HL-60/S4 treated with phorbol 12-myristate 13-acetate at 8.2 ng/mL for 4 days and 3 days (cell line): ENCODE results near the gene PVALEF.

Experiments
- in situ Hi-C: fragments of 300-500 bp; cut with MboI; formaldehyde crosslinking; loops from 2 replicates; pipeline ENCODE4 v1.15.0; 2022; ENCODE audit warnings: low sequenced_read_pairs

PVALEF gene

DNA sequence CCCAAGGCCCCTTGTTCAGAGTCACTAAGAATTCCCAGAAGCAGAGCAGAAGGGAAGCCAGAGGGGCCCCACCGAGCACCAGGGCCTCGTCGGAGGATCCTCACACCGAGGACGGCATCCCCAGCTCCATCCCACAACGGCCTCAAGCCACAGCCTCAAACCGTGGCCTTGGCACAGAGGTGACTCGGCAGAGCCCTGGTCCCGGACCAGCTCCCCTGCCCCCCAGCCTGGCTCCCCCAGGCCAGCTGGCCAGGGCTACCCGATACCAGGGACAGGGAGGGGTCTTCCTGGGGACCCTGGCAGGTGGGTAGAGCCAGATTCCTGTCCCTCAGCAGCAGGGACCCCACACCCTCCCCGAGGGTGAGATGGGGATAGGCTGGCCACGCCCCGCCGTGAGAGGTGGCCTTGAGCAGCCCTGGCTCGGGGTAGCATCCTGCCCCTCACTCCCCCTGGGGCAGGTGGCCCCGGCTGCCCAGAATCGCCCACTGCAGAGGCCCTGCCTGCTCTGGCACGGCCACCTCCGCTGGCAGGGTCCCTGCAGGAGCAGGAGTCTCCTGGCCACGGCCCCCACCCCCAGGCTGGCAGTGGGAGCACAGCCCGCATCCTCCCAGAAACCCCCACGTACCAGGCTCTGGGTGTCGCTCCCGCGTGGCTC, 5.6 kb upstream of the PVALEF start:
- in situ Hi-C loops: no loop called here

DNA sequence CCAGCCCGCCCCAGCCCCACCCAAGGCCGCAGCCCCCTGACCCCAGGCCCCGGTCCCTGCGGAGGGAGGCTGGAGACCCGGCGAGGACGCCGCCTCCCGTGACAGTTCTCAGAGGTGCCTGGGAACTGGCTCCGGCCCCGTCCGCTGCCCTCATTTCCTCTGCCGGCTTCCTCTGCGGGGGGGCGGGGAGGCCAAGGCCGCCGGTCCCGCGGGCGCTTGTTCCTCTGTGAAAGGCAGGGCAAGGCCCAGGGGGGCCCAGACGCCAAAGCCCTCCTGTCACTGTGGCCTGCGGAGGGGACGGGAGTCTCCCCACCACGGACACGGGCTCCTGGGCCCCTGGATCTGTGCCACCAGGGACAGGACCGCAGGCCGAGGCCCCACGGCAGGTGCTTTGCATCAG, 5.0 kb upstream of the PVALEF start:
- in situ Hi-C loops: no loop called here

DNA sequence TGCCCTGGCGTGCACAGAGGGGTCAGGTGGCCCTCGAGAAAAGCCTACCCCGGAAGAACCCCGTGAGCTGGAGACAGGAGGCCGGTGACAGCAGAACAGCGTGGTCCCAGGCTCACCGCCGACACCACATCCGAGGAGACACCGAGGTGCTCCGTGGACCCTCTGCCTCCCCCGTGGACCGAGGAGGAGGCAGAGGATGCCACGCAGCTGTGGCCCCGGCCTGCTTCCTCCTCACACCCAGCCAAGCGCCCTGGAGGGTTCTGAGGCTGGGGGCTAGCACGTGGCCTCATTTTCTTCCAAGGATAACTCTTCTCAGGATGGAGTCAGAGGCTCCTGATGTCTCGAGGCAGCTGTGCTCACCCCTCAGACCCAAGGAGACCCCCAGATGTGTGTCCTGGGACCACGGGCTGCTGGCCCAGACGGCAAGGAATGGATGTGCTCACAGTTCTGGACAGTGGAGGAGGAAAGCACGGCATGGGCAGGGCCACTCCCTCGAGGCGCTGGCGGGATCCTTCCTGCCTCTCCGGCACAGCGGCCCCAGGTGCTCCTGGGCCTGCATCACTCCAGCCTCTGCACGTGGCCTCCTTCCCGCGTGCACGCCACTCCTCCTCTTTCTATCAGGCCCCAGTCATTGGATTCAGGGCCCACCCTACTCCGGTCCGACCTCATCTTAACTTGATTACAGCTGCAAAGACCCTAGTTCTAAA, 4.4 kb upstream of the PVALEF start:
- in situ Hi-C loops: no loop called here

DNA sequence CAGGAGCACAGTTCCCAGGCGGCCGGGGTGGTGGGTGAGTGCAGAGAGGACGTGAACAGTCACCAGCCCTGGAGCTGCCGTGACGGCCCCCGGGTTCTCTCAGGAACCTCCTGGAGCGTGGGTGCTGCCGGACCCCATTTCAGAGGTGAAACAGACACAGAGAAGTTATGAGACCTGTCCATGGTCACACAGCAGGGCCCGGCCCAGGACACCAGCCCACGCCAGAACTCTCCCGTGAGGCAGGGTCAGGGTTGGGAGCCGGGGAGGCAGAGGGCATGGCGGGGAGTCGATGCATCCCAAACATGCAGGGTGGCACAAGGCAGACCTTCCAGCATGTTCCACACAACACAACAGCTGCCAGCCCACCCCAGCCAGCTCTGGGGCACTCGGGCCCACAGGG, 3.8 kb upstream of the PVALEF start:
- in situ Hi-C loops: no loop called here

DNA sequence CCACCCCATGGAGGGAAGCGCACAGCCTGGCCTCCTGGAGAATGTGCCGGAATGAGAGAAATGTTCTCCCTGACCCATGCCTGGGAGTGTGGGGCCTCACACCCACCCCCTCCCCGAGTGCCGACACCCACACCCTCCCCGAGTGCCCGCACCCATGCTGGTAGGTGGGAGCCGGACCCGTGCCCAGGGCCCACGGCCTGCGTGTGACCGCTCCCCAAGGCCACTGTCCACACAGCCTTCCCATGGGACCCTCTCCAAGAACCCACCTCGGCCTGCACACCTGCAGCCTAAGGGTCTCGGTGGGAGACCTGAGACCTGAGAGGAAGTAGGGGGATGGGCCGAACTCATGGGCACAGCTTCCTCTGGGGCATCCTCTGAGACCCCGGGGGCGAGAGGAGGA, 3.3 kb upstream of the PVALEF start:
- in situ Hi-C loops: no loop called here

DNA sequence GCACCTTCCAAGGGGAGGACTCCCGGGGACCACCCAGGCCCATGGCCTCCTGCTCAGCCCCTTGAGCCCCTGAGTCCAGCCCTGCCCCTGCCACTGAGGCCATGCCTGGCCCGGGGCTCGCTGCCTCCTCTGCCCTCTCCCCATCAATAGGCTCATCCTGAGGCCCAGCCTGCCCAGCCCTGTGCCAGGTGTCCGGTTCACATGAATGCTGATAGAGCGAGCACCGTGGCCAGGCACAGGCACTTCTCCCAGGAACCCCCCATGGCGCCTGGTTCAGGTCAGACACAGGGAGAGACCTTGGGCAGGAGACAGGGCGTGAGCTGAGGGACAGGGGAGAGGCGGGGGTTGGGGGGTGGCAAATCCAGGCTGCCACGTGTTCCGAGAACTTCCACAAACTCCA, 2.8 kb upstream of the PVALEF start:
- in situ Hi-C loops: no loop called here

DNA sequence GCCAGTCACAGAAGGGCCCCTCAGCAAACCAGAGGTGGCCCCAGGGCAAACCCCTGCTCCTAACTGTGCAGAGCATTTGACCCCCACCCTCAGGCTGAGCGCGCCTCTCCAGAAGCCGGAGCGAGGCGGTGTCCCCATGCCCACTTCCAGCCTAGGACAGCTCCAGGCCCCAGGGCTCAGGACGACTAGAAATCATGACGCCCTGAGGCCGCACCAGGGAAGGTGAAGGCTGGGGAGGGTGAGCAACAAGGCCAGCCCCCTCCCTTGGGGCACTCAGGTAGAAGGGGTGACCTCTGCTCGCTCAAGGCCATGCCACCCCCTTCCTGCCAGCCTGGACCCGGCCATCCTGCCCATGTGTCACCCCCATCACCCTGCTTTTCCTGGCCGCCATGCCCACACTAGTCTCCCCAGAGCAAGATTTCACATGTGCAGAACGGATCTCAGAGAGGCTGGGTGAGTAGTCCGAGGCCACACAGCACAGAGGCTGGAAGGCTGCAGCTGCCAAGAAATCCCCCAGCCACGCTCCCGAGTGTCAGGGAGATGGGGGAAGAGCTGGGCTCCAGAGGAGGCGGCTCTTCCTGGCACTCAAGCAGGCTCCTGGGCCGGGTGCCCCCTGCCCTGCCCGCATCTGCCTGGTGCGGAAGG, 2.1 kb upstream of the PVALEF start:
- in situ Hi-C loops: no loop called here

DNA sequence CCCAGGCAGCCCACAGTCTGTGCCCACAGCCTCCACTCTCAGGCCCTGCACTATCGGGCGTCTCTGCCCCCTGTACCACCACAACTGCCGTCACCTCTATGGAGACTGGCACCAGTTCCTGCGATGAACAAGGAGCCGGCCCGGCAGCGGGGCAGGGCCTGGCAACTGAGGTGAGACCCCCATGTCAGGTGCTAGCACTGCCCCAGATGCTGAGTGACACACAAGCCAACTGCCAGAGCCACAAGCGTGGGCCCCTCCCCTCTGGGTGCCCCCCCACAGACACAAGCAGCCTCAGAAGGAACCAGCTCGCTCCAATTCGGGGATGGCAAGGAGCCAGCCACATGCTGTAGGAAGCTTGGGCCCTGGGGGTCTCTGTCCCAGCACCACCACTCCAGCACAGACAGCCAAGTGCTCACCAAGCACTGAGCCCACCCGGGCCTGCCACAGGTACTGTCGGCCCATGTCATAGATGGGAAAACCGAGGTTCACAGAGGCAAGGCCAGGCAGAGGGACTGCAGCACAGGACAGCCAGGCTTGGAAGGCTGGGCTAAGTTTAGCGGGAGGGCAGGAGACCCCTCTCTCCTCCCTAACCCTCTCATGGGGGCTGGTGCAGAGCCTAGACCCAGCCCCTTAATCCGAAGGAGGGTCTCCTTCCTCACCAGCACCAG, 1.5 kb upstream of the PVALEF start:
- in situ Hi-C loops: no loop called here

DNA sequence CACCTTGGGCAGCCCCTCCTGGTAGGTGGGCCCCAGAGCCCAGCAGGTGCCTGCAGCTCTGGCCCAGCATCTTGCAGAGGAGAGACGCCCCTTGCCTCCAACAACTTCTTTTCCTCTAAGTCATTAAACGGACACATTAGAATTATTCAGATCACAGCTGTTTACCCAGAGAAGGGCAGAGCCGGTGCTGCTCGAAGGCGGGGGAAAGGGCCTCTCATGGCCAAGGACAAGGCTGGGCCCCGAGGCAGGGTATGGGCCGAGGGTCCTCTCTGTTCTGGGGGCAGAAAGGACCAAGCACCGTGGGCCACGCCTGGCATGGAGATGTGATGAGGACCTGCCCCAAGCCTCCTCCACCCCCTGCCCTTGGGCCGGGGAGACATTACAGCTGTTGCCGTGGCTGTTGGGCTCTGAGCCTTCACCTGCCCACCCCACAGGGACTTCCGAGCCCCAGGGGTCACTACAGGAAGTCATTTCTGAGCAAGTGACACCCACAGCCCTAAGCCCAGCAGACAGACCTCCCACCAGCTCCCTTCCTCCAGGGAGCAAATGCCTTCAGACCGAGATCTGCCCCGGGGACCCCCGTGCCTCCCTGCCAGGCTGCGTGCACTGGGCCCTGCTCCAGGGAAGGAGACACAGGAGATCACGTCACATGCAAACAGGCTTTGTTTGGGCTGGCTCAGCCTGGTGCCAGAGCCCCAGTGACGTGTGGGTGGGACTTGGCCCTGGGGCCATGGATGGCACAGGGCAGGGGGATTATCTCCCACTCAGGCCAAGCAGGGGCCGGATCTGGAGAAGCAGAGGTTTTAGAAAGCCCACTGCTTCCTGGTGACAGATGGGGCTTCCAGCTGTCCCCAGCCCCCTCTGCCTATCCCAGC, 699 bp upstream of the PVALEF start:
- in situ Hi-C loops: no loop called here

DNA sequence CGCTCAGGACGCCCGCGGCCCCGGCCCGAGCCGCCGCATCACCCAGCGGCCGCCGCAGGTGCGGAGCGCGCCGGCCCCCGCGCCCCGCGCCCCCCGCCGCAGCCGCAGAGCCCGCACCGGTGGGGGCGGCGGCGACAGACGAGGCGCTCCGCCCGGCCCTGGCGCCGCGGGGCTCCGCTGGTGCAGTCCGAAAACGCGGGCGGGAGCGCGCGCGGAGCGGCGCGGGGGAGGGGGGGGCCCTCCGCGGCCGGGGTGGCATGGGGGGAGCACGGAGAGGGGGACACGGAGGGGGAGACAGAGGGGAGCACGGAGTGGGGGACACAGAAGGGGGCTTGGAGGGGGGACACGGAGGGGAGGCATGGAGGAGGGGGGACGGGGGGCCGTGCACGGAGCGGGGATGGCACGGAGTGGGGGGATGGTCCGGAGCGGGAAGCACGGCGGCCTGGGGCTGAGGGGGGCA, 756 bp downstream of the PVALEF start, which contains the start of gene AATK:
AATK (minus strand) TSS at position 189 of the 460 bp plus-strand sequence. CDS start 229 bp downstream, outside the sequence.
- in situ Hi-C loops: no loop called here

DNA sequence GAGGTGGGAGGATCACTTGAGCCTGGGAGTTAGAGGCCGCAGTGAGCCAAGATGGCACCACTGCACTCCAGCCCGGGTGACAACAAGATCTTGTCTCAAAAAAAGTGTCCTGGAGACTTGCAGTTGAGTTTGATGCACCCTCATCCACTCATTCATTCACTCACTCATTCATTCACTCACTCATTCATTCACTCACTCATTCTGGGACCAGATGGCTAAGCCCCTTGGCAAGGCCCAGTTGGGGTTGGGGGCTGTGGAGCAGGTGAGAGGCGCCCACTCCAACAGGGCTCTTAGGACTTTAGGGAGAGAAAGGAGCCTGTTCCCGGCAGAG, 1.9 kb downstream of the PVALEF start:
- in situ Hi-C loops: no loop called here

DNA sequence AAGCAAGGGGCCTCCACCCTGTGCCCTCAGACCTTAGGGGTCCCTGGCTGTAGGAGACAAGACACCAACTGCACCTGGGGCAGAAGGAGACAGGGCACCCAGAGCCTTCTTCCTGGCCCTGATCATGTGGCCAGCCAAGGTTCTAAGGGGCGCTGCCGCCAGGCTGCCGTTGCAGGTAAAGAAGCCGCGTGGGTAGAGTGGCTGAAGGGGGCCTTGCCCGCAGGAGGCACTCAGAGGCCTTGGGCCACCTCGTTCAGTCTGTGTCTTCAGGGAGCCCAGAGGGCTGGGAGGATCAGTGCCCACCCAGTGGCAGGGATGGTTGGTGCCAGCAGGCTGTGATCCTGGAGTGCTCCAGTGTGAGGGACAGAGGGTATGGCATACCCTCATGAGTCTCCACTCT, 2.3 kb downstream of the PVALEF start:
- in situ Hi-C loops: no loop called here

DNA sequence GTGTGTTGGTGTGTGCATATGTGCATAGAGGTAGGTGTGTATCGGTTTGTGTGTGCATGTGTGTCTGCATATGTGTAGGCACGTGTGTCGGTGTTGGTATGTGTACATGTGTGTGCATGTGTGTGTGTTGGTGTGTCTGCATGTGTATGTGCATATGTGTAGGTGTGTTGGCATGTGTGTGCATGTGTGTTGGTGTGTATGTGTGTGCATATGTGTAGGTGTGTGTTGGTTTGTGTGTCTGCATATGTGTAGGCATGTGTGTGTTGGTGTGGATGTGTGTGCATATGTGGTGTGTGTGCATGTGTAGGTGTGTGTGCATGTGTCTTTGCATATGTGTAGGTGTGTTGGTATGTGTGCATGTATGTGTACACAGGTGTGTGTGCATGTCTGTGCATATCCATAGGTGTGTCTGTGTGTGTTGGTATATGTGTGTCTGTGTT, 4.6 kb downstream of the PVALEF start:
- in situ Hi-C loops: no loop called here

DNA sequence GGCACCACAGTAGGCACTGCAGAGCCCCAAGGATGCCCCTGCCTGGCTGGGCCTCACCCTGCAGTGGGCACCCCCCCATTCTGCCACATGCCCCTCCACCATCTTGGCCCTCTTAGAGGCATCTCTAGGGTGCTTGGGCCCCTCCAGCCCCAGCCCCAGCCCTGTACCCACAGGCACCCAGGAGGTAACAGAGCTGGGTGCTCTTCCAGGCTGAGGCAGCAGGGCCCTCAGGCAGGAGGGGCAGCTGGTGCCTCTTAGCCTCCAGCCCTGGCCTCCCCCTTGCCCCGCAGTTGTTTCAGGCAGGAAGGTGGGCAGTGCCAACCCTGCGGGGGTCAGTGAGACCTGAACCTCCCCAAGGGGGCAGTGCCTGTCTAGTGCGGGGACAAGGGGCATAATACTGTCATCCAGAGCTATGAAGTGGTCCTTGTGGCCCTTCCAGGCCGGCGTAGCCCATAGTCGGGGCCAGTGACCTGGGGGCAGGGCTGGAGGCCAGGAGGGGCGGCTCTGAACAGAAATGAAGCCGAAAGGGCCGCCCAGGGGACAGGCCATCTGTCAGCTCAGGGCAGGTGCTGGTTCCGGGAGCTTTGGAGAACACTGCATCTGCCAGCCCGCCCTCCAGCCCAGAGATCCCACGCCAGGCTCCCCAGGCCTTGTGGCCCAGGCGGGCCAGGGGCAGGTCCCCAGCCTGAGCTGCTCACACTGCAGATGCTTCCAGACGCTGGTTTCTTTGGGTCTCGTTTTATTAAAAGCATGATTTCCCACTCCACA, 5.6 kb downstream of the PVALEF start:
- in situ Hi-C loops: no loop called here

DNA sequence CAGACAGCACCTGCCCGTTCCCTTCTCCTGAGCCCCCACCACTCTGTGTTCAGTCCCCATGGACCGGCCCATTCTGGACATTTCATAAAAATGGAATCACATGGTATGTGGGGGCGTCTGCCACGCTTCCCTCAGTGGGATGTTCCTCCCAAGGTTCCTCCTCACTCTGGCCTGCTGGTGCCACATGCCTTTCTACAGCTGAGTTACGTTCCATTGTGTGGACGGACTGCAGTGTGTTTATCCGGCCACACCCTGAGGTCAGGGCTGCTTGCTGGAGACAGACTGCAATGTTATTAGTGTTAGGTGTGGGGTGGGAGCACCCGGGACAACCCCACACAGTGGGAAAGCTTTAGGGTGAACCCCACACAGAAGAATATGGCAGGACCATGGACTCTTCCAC, 6.6 kb downstream of the PVALEF start:
- in situ Hi-C loops: no loop called here

DNA sequence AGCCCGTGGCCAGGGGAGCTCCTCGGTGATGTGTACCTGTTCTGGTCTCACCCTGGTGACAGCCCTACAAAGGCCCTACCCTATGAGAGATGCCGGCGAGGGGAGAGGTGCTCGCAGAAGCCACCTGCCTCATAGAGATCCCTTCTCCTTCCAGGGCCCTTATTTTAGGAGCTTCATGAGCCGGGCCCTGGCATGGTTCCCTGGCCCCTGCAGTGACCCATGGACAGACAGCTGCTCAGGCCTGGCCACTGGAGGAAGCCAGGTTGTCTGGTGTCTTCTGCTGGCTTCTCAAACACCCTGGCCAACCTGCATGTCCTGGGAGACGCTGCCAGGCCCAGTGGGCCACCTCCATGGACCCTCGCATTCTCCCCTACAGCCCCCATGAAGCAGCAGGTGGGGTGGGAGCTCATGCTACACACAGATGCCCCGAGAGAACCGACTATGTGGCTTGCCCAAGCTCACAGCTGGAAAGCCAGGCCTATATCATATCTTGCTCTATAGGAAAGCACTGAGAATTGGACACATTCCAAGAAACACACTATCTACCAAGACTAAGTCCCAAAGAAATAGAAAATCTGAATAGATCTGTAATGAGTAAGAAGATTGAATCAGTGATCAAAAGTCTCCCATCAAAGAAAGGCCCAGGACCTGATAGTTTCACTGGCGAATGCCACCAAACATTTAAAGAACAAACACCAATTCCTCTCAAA, 7.9 kb downstream of the PVALEF start:
- in situ Hi-C loops: no loop called here

DNA sequence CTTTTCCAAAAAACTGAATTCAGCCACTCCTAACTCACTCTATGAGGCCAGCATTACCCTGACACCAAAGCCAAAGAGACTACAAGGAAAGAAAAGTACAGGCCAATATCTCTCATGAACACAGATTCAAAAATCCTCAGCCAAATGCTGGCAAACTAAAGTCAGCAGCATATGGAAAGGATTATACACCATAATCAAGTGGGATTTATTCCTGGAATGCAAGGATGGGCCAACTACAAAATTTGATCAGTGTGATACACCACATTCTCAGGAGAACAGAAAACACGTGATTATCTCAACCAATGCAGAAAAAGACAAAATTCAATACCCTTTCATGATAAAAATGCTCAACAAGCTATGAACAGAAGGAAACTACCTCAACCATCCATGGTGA, 8.5 kb downstream of the PVALEF start:
- in situ Hi-C loops: no loop called here

DNA sequence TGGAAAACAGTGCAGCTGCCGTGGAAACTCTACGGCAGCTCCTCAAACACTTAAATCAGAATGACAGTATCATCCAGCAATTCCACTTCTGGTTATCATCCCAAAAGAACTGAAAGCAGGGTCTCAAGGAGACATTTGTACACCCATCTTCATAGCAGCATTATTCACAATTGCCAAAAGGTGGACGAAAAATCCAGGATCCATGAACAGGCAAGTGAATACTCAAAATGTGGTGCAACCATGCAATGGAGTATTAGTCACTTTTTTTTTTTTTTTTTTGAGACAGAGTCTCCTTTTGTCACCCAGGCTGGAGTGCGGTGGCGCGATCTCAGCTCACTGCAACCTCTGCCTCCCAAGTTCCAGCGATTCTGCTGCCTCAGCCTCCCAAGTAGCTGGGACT, 11.4 kb downstream of the PVALEF start:
- in situ Hi-C loops: no loop called here
